Activated CD4-positive, alpha-beta T cell treated with anti-CD3 and anti-CD28 coated beads, Interleukin-2, amount 50 U/mL, for 48 hours (primary cell): ENCODE measurements around the gene GPAT3.
"Not testable (repeated sequence)": the region's sequence is repeated elsewhere in the genome, so short reads cannot be mapped to it uniquely, and the experiment has no call there.

Experiments
- DNase-seq, 2 experiments: peaks; one replicate each; pipeline ENCODE4 v3.0.0-alpha.2; 2020

Gene GPAT3

DNA sequence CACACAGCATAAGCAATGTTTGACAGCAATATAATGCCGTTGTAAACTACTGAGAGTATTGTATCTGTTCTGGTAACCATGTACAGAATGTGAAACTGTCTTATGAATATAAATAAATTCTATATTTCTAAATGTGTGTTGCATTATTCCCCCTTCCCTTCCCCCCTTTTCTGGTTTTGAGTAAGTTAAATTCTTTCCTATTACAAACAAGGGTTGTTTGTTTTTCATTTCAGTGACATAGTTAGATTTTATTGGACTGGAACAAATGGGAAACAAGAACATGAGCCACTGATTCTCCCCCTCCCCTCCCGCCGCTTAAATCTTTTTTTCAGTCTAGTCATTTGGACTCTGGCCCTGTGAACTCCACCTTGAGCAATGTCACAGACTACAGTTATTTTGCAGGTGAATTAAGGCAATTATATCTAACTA, 69.8 kb downstream of the GPAT3 start:
- DNase-seq: no peak

DNA sequence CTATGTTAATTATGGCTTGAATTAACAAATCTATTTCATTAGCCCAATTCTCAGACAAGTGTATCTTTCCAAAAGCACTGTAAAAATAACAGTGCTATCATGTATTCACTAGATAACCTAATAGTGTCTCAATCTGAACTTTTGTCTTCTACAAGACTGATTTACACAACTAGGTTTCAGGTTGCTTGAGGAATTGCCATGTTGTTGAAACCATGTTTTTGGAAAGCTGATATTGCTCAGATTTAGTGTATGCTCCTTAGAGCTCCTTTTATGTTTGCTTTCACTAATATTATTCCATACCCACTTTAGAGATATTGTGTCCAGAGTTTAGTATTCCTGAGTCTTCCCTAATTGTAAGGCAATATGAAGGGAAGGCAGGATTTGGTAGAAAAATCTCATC, 70.6 kb downstream of the GPAT3 start:
- no peak for DNase-seq

DNA sequence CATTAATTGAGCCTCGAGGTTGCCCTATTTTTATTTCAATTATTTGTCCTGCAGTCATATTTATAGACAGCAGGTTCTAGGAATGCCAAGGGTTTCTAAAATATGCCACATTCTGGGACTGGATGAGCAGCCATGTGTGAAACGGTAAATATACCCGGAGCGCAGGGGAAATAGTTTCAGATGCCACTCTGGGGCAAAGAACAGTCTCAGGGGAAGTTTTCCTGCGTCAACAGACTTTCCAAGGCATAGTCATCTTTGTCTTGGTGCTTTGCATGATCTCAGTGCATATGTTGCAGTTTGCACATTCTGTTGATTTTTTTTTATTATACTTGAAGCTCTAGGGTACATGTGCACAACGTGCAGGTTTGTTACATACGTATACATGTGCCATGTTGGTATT, 71.0 kb downstream of the GPAT3 start:
- no peak for DNase-seq

DNA sequence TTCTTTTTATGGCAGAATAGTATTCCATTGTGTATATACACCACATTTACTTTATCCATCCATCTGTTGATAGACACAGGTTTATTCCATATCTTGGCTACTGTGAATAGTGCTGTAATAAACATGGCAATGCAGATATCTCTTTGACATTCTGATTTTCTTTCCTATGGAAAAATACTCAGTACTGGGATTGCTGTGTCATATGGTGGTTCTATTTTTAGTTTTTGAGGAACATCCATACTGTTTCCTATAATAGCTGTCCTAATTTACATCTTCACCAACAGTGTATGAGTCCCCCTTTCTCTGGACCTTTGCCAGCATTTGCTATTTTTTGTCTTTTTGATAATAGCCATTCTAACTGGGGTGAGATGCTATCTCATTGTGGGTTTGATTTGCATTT, 73.5 kb downstream of the GPAT3 start:
- no peak for DNase-seq

DNA sequence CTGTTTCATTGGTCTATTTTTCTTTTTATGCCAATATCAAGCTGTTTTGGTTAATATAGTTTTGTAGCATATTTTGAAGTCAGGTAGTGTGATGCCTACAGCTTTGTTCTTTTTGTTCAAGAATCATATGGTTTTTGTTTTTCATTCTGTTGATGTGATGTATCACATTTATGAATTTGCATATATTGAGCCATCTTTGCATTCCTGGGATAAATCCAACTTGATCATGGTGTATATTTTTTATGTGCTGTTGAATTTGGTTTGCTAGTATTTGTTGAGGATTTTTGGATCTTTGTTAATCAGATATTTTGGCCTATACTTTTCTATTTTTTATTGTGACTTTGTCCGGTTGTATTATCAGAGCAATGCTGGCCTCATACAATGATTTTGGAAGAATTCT, 74.8 kb downstream of the GPAT3 start:
- DNase-seq: no peak

DNA sequence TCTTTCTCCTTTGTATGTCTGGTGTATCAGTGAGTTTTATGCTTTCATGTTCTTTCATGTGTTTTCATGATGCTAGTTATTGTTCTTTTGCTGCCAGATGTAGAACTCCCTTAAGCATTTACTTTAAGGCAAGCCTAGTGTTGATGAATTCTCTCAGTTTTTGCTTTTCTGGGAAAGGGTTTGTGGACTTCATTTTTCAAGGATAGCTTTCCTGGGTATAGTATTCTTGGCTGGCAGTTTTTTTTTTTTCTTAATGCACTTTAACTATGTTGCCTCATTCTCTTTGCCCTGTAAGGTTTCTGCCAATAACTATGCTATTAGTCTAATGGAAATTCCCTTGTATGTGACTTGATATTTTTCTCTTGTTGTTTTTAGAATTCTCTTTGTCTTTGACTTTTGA, 77.1 kb downstream of the GPAT3 start:
- DNase-seq: no peak

DNA sequence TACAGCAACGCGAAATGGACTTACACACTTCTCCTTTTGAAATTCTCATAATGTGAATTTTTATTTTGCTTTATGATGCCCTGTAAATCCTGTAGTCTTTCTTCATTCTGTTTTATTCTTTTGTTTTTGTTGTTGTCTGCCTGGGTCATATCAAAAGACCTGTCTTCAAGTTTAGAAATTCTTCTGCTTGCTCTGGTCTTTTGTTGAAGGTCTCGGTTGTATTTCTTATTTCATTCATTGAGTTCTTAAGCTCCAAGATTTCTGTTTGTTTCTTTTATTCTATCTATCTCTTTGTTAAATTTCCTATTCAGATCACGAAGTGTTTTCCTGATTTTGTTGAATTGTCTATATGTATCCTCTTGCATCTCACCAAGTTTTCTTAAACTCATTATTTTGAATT, 78.1 kb downstream of the GPAT3 start:
- no peak for DNase-seq

DNA sequence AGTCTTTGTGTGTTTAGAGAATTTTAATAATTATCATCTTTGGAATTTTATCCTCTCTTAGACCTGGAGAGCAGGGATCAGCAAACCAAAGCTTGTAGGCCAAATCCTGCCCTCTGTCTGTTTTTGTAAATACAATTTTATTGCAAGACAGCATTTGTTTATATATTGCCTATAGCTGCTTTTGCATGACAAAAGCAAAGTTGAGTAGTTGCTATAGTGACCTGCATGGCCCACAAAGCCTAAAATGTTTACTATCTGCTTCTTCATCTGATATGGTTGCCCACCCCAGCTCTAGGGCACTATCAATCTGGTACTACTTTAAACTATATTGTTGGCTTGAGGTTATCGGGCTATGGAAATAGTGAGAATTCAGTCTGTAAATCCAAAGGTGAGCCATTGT, 80.3 kb downstream of the GPAT3 start:
- DNase-seq: no peak

DNA sequence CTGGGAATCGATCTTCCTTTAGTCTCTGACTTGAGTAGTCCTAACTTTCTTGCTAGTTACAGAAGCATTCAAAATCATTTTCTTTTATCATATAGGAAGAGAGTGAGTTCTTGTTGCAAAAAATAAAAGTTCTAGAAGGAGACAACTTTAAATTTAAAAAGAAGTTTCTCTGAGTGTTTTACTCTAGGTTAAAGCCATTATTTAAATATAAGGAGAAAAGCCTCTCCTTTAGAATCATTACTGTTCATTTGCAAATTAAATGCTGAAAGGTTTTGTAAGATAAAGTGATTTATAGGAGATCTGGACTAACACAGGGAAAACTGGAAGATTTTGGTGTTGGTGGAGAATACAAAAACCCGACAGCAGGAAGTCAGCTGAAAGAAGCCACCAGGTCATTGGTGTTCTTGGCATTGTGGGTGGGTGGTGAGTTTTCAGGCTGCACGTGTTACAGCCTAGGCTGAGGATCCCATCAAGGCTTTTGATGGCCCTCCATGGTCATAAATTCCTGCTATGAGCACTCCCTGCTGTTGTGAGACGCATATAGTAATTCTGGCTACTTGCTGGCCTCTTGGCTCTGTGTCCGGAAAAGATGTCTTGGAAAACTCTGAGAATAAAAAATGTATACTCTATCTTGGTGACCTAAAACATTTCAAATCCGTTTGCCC, 81.6 kb downstream of the GPAT3 start:
- no peak for DNase-seq

DNA sequence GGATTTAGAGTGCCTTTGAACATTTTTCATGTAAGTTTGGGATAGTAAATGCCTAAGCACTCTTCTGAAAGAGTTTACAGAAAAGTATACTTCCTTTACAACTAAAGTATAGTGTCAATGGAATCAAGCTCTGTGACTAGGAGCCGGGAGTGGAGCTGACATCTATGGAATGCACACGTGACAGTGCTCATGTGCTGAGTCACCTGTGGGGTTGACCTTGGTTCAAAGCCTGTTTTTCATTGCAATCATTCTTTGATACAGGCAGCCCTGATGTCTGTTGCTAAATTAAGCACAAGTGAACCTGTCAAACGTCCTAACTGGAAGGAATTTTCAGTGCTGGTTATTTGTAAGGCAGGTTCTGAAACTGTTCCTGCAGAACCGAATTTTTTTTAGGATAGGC, 82.5 kb downstream of the GPAT3 start:
- DNase-seq: no peak

DNA sequence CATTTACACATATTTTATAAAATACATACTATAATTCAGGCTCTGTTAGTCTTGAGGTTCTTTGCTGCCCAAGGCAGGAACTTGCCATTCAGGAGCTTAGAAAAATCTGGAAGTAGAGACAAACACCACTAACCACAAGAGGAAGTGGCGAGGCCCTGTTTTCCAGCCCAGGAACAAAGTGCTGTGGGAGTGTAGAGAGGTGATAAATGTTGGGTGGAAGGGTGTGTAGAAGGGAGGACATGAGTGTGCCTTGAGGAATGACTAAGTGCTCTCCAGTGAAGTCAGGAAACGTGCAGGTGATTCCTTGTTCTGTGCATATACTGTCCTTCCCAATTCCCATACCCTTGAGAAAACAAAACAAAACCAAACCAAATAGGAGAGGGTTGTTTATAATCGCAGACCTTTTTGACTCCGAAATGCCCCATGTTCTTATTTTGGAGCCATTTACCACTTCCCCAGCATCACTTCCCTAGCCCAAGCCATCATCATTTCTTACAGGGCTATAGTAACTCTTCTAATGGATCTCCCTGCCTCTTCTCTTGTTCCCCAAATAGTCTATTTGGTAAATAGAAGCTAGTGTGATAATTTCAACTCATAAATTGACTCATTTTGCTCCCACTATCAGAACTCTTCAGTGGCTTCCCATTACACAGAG, 83.2 kb downstream of the GPAT3 start:
- no peak for DNase-seq

DNA sequence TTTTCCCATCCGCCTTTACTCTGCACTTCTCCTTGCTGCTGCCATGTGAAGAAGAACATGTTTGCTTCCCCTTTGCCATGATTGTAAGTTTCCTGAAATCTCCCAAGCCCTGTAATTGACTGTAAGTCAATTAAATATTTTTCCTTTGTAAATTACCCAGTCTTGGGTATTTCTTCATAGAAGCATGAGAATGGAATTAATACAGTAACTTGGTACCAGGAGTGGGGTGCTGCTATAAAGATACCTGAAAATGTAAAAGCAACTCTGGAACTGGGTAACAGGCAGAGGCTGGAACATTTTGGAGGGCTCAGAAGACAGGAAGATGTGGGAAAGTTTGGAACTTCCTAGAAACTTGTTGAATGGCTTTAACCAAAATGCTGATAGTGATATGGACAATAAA, 86.2 kb downstream of the GPAT3 start:
- not testable (repeated sequence) for DNase-seq

DNA sequence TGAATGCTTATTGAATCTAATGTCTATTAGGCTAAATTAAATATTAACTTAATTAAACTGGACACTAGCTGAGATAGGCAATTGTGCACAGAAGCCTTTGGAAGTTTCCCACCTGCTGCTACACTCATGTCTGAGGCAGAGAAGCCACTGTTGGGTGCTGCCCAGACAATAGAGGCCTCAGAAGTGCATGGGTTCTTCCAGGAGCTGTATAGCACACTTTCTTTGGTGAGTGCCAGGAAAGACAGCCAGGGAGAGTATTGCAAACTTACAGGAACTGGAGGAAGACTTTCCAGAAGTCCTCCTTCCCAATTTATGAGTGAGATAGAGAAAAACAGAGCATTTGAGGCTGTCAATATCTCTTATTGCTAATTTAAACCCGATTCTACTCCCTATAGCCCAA, 89.9 kb downstream of the GPAT3 start:
- no peak for DNase-seq

DNA sequence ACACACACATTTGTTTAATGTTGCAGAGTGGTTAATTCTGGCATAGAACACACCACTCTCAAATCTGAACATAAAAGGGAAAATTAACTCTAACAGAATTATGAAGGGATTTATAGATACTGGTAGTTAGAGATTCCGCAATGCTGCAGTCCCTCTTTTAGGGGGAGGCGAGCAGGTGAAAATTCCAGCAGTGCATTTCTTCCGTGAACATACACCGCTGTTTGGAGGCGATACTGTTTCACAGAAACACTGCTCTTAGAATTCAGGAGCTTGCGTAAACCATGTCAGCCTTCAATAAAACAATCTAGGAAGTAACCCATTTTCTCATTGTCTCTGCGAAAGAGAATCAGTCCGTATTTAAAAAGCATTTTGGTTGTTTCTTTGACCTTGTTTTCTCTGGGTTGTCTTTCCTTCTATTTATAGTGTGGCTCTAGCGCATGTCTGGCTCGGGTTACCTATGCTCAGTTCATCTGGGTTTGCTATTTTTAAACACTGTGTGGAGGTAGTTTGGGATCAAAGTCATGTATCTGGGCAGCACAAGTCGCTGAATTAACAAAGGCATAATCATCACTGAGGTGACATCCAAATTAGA, 90.4 kb downstream of the GPAT3 start:
- DNase-seq: no peak

DNA sequence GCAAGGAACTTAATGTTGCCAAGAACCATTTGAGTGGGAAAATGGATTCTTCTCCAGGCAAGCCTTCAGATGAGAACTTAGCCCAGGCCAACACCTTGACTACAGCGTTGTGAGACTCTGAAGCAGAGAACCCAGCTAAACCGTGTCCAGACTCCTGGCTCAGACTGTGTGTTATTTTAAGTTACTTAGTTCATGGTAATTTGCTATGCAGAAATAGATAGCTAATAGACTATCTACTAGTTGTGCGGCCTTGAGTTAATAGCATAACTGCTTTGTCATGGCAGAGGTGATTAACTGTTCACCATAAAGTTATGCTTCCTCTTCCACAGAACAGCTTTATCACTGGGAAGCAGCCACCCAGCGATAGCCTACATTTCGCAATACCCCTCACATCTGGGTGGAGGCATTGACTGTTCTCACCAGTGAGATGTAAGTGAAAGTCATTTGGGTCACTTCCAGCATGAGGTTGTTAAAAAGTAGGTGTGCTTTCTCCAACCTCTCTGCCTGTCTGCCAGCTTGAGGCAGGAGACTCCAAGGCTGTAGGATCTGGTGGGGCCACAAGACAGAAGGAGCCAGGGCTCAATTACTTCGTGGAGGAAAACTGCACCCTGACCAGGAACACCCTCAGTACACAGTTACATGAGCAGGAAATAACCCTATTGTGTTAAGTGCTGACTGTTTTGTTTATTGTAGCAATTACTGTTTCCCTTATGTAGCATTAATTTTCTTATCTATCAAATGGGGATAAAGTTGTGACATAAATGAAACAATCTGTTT, 94.2 kb downstream of the GPAT3 start:
- DNase-seq: no peak

DNA sequence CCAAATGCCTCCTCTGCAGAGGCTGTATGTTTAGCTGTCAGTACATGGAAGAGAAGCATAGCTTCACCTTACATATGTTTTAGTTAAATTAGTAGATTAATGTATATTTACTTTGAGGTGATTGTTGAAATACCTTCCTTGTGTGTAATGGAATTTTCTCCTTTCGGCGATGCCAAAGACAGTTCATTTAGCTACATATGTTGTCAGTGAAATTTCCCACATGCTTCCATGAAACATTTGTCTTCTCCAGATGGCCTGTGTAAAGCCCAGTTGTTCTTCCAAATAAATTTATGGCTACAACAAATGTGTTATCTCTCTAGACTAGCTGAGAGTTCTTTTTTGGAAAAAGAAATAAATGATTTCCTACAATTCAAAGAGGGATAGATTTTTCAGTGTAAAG, 95.2 kb downstream of the GPAT3 start:
- no peak for DNase-seq

DNA sequence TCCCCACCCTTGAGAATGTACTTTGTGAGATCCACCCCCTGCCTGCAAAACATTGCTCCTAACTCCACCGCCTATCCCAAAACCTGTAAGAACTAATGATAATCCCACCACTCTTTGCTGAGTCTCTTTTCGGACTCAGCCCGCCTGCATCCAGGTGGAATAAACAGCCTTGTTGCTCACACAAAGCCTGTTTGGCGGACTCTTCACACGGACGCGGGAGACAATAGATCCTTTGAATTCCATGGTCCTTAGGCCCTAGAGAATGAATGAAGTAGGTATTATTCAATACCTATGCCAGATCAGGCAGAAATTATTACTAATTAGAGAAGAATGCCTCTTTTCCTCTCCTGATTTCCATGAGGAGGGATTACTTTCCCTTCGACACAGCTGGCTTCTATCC, 101.0 kb downstream of the GPAT3 start:
- no peak for DNase-seq

DNA sequence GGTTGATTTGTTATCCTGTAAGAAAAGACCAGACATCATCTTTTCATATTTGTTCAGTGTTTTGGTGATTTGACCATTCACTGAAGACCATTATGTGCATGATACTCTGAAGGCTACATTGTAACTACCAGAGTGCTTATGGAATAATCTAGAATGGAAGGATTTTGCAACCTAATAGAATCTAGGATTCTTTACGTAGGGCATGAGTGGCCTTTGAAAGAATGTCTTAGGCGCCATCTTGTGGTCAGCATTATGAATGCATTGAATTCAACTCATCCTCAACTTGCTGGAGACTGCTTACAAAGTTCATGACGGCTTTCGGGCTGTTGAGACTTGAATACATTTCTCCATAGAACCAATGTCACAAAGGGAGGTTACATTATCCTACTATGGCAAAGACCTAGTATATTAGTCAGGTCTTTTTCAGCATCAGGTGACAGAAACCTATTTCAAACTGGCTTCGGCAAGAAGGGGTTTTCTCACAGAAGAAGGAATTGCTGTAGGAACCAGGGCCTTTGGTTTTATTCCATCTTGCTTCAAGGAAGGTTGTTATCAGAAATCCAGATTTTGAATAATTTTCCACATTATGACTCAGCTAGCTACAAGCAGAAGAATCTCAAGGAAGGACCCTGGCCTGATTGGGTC, 104.1 kb downstream of the GPAT3 start:
- peak; percentile 23 to 50 for DNase-seq

DNA sequence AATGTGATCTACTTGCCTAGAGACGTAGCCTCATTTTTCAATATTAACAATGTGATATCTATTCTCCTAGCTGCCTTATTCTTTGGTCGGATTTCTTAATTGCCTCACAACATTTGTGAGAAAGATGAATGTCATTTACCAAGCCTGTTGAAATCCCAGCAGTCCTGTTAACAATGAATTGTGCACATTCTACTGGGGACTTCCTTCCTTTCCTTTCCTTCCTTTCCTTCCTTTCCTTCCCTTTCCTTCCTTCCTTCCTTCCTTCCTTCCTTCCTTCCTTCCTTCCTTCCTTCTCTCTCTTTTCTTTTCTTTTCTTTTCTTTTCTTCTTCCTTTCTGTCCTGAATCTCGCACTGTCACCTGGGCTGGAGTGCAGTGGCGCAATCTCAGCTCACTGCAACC, 107.1 kb downstream of the GPAT3 start:
- no peak for DNase-seq

DNA sequence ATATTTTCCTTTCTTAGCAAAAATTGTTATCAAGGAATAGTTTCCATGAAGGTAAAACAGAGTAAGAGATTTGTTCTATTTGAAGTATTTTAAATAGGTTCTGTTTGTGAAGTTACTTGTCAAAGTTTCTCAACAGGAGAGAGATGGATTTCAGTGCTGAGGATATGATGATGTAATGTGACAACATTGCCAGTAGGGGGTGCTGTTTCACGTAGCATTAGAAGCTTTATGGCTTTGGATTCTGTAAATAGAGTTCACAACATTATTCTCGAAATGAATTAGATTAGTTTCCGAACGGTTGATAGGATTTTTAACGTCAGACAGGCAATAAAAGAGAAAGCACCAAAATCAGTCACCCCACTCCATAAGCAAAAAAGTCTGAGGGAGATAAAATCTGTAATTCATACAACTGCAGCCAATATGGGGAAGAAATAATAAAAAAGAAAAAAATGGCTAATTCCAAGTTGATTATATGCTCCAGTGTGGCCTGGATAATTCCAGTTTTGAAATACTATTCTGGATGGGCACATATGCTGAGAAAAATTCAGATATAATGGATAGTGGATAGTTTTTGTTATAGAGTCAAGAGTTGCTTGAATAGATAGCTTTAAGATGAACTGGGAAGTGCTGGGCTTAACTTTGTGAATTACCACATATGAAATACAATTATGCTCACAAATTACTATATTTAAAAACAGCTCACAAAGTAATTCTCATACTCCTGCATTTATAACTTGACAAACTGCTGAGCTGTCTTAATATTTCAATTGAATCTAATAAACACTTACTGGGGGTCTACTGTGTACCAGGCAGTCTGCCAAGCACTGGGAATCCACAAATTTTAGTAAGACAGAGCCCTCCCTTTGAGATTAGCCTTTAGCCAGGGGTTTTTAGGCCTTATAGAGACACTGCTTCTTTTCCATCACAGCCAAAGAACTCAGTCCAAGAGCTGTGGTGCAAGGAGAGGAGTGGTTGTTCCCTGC, 109.1 kb downstream of the GPAT3 start:
- no peak for DNase-seq

DNA sequence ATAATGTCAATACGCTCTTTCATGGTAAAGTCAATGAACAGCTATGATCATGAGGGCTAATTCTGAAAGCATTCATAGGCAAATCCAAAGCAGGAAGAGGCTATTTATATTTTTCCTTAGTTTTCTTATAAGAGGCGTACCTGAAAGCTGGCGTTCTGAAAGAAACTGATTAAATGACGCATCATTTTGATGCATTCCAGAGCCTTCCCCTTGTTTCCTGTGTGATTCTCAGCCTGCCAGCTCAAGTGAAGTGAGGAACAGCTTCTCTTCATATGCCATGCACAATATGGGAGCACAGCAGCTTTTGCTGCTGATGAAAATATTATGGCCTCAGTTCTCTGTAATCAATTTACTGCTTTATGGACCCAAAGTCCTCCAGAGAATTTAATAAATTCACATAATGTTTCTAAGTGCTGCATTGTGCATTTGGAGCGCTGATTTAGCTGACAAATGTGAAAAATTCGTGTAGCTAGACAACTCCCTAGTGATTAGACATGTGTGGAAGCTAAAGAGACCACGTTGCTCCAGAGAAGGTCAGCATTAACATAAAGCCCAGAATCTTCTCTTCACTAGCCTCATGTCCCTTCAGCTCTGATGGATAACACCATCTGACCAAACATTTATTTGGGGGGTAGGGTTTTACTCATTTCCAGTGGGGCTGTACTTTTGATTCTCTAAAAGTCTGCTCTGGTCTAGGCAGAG, 110.8 kb downstream of the GPAT3 start:
- no peak for DNase-seq
